Ureter (tissue), 1 donor: ENCODE measurements around the gene TRIM74. TPM values are rescaled to one million over a fixed set of nuclear protein-coding genes. Genes with fewer than 3 reads are reported as not detected.
A peak's percentile ranks its signal among the peaks of the same experiment; 100 is the strongest.
"Not testable (repeated sequence)": the region's sequence is repeated elsewhere in the genome, so short reads cannot be mapped to it uniquely, and the experiment has no call there.

Source experiments
- DNase-seq: peaks from one replicate; pipeline ENCODE4 v3.0.0-alpha.2; 2020; ENCODE audit warnings: low spot score
- total RNA-seq: library from RNA; stranded (reverse); gene quantifications from one replicate; pipeline ENCODE4 v1.2.4, GENCODE V29; 2023
- donor health status: DM: yes; HTN: yes; CAD: no.

Gene TRIM74
- total RNA-seq, 1 donor from 2014 or later: 2.1 TPM

DNA sequence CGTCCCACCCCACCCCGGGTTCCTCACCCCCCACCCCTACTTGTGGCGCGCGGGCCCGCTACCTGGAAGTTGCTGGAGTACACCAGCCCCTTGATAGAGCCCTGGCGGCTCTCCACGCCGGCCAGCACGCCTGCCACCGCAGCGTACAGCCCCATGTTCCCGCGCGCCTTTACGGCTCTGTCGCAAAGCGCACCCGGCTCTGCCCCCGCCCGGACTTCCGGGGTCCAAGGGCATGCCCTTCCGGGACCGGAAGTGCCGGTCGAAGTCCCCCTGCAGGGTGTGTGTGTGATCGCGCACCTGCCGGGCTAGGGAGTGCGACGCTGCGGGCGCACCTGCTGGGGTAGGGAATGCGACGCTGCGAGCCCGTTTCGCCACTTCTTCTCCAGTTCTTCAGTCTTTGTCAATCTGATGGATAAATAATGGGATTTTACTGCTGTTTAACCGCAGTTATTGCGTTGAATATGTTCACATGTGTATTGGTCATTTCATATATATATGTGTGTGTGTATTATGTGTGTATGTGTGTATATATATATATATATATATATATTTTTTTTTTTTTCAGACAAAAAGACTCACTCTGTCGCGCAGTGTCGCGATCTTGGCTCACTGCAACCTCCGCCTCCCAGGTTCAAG lies 14.6 kb downstream of the TRIM74 start:
- DNase-seq: not testable (repeated sequence)

DNA sequence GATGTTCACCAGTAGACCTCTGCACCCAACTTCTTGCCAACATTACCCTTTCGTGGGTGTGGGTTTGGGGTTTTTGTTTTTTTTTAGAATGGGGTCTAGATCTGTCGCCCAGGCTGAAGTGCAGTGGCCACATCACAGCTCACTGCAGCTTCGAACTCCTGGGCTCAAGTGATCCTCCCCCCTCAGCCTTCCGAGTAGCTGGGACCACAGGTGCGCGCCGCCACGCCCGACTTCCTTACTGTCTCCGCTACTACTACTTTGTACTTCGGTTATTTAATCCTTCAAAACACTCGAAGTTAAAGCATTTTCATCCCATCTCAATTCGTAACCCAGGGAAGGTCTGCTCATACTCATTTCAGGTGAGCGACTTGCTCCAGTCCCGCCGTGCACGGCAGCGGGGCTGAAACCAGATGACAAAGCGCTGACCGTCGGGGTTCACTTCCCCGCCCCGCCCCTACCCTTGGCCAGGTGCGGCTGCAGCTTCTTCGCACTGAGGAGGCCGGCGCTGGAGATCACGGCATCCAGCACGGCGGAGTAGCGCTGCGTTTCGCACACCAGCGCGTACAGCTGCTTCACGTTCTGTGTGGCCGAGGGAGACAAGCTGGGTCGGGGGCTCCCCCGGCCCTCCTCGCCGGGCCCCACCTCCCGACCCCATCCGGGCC lies 15.2 kb downstream of the TRIM74 start:
- DNase-seq: not testable (repeated sequence)

DNA sequence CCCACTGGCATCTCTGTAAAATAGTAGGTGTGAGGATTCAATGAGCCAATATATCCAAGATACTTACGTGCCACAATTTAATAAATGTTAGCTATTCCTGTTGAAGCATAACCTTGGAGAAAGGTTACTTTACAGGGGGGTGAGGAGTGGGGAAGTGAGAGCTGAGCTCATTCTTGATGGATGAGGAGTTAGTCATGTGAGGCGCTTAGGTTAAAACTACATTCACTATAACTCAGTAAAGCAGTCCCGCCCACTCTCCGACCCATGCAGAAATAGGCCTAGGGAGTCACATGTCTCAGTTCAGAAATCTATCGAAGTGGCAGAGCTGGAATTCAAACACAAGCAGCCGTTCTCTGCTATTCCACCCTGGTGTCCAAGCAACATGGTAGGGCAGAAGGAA lies 18.8 kb downstream of the TRIM74 start:
- not testable (repeated sequence) for DNase-seq

GRCh38 chr7:72949686-72950085 lies 19.6 kb downstream of the TRIM74 start:
- DNase-seq: not testable (repeated sequence)

- DNase-seq: not testable (repeated sequence)
Observed at GRCh38 chr7:72949276-72949675, 20.0 kb downstream of the TRIM74 start.

DNA sequence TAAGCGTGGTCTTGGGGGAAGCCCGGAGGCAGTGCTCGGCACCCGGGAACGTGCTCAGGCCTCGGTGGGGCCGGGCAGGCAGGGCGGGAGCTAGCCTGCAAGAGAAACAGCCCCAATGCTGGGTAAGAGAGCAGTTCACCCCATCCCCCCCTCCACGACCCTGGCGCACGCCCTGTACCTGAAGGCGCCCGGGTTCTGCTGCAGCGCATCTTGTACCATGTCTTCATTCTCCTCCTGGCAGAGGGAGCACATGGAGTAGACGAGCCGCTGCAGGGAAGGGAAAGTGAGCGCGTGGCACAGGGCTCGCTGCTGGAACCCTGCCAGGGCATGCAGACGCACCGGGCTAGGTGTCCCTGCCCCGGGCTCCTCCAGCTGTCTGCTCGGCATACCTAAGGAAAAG lies 20.6 kb downstream of the TRIM74 start:
- not testable (repeated sequence) for DNase-seq

- not testable (repeated sequence) for DNase-seq
Observed at GRCh38 chr7:72946130-72946745, 23.0 kb downstream of the TRIM74 start.

DNA sequence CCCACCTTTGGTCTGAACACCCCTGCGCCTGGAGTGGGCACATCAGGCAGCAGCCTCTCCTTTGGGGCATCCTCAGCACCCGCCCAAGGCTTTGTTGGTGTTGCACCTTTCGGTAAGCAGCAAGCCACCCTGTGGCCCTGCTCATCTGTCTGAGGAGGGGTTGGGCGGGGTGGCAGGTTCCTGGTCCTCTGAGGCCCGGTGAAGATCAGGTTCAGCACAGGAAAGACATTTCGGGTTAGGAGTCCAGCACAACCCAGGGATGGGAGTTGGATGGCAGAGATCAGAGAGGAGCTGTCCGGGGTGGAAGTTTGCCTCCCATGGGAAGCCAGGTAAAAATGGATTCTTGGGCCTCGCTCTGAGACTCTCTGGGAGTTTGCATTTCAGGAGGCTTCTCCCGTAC lies 23.7 kb downstream of the TRIM74 start:
- DNase-seq: not testable (repeated sequence)

DNA sequence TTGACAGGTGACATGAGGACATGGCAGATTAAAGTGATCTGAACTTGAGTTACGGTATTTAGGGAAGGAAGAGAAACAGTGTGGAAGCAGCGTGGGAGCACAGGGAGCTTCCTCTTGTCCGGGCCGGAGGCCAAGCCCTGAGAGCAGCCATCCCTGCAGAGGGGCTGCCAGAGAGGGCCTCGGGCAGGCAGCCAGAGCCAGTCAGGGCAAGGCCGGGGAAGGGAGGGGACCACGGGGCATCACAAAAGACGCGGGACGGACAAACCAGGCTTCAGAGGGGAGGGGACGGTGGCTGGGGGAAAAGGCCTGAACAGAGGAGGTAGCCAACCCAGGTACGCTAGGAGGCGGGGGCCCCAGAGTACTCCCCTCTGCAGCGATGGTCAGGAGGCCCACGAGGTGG lies 24.3 kb downstream of the TRIM74 start:
- DNase-seq: not testable (repeated sequence)

- DNase-seq: not testable (repeated sequence)
Observed at GRCh38 chr7:72942956-72943355, 26.3 kb downstream of the TRIM74 start.

- not testable (repeated sequence) for DNase-seq
Observed at GRCh38 chr7:72942022-72942705, 27.1 kb downstream of the TRIM74 start.

- DNase-seq: not testable (repeated sequence)
Observed at GRCh38 chr7:72928216-72928615, 41.0 kb downstream of the TRIM74 start.

DNA sequence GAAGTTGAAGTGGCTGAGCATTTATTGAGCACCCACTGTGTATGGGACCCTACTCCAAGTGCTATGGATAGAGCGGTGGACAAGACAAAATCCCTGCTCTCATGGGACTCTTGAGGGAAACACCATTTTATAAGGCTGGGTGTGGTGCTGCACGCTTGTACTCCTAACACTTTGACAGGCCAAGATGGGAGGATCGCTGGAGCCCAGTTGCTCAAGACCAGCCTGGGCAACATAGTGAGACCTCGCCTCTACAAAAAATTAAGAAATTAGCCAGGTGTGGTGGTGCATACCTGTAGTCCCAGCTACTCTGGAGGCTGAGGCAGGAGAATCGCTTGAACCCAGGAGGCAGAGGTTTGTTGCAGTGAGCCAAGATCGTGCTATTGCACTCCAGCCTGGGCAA lies 41.5 kb downstream of the TRIM74 start:
- not testable (repeated sequence) for DNase-seq

DNA sequence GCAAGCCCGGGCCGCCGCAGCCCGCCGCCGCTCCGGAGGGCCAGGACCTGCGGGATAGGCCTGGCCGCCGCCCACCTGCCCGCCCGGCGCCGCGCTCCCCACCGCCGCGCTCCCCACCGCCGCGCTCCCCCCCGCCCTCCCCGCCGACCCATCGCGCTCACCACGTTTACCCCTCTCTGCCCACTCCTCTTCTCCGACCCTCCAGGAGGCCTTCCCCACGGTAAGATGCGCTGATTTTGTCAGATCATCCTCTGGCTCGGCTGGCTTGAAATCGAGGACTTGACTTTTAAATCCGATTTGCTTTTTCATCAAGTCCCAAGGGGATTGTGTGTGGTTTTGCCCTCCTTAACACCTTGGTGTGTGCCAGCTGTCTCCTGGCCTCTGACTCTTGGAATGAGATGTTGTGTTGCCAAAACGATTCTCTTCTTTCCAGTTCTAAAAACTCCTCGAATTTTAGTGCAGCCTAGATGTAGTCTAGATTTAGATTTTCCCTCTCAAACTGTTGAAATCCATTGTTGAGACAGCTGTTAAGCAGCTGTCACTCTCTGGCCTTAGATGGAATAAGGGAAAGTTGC lies 43.6 kb downstream of the TRIM74 start:
- no peak for DNase-seq

GRCh38 chr7:72924733-72925545 lies 44.3 kb downstream of the TRIM74 start, which contains the start of gene POM121:
POM121 (plus strand) TSS chr7:72925095; CDS start chr7:72925122, 27 bp downstream.
- peak; percentile 83 for DNase-seq

DNA sequence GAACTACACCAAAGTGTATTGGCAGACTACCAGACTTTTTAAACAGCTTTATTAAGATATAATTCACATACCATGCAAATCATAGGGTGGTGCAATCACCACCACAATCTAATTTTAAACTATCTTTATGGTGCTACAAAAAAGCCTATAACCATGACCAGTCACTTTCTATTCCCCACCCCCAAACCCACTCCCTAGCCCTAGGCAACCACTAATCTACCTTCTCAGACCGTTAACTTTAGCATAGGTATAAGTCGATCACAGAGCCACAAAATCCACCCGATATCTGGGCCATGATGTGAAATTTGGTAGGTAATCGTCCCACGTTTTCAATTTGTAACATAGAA lies 44.9 kb downstream of the TRIM74 start:
- no peak for DNase-seq

DNA sequence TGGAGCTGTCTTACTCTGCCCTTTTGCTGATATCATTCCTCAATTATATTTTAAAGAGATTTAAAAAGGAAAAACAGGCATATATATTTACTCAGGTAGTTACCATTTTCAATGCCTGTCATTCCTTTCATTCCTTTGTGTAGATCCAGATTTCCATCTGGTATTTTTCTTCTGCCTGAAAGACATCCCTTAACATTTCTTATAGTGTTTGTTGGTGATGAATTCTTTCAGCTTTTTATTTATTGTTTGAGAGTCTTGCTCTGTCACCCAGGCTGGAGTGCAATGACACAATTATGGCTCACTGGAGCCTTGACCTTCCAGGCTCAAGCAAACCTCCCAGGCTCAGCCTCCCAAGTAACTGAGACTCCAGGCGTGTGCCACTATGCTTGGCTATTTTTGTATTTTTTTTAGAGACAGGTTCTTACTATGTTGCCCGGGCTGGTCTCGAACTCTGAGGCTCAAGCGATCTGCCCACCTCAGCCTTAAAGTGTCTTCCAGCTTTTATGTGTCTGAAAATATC lies 50.0 kb downstream of the TRIM74 start:
- DNase-seq: no peak

DNA sequence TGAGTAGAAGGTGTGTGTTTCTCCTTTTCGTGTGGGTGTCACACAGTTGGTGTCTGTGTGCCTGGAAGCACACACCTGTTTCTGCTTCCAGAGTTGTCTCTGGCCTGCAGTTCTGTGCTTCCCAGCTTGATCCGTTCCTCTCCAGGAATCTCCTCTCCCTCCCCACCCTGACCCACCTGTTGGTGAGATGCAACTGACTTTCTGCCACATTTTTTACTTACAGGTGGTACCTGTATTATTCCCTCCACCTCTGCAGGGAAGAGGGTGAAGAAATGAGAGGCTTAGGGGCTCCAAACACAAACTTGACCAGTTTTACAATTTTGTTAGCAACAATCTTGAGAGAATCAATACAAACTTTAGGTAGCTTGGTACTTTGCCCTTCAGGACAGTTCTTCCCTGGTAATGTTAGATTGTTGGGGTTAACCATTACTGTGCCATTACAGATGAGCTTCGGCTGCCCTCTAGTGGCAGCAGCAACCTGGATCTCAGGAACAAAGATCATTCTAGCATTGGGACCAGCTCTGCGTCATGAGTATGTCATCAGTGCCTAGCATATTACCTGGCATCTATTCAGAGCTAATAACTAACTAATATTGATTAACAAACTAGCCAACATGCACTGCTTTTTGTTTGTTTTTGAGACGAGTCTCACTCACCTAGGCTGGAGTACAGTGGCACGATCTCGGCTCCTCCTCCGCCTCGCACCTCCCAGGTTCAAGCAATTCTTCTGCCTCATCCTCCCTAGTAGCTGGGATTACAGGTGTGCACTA lies 54.3 kb downstream of the TRIM74 start:
- DNase-seq: not testable (repeated sequence)

GRCh38 chr7:72913750-72914149 lies 55.5 kb downstream of the TRIM74 start:
- not testable (repeated sequence) for DNase-seq

DNA sequence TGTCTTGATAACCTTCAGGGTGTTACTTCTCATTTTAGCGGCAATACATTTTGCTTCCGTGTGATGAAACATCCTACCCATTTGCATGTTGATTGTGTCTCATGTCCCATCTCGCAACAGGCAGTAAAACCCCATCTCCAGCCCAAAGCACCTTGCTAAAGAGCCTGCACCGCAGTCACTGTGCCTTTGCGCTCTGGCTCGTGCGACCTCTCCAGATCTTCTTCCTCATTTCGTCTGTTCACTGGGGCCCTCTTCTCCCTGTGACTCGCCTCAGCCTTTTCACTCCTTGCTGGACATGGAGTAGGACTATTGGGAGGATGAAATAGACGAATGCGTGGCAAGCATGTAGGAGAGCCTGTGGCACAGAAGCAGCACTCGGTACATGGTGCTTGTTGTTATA lies 57.9 kb downstream of the TRIM74 start:
- DNase-seq: not testable (repeated sequence)
